Stimulated activated CD4-positive, alpha-beta T cell treated with anti-CD3 and anti-CD28 coated beads, Interleukin-15, amount 100 ng/mL, for 24 hours (primary cell): ENCODE measurements around the gene PHACTR3.

Source experiments
- DNase-seq: peaks from one replicate; pipeline ENCODE4 v3.0.0-alpha.2; 2020

Gene PHACTR3

GRCh38 chr20:59574308-59574707, 30.0 kb upstream of the PHACTR3 start:
- DNase-seq: no peak

GRCh38 chr20:59575216-59575615, 29.1 kb upstream of the PHACTR3 start:
- no peak for DNase-seq

GRCh38 chr20:59575653-59576052, 28.7 kb upstream of the PHACTR3 start:
- no peak for DNase-seq

GRCh38 chr20:59576216-59576953, 28.0 kb upstream of the PHACTR3 start:
- DNase-seq: no peak

GRCh38 chr20:59577037-59577808, 27.1 kb upstream of the PHACTR3 start:
- no peak for DNase-seq

GRCh38 chr20:59577809-59578435, 26.4 kb upstream of the PHACTR3 start:
- no peak for DNase-seq

GRCh38 chr20:59578436-59579403, 25.6 kb upstream of the PHACTR3 start:
- no peak for DNase-seq

GRCh38 chr20:59579404-59580145, 24.8 kb upstream of the PHACTR3 start:
- DNase-seq: no peak

- DNase-seq: no peak
Measured at GRCh38 chr20:59580146-59580946, 24.0 kb upstream of the PHACTR3 start.

- no peak for DNase-seq
Measured at GRCh38 chr20:59580991-59581401, 23.3 kb upstream of the PHACTR3 start.

- DNase-seq: no peak
Measured at GRCh38 chr20:59581993-59582679, 22.2 kb upstream of the PHACTR3 start.

- DNase-seq: no peak
Measured at GRCh38 chr20:59583428-59584277, 20.7 kb upstream of the PHACTR3 start.

GRCh38 chr20:59584278-59584925, 19.9 kb upstream of the PHACTR3 start:
- no peak for DNase-seq

GRCh38 chr20:59585714-59586409, 18.5 kb upstream of the PHACTR3 start:
- no peak for DNase-seq

- no peak for DNase-seq
Measured at GRCh38 chr20:59586613-59587012, 17.7 kb upstream of the PHACTR3 start.

GRCh38 chr20:59587570-59587969, 16.8 kb upstream of the PHACTR3 start:
- no peak for DNase-seq

- no peak for DNase-seq
Measured at GRCh38 chr20:59588236-59588855, 16.0 kb upstream of the PHACTR3 start.
